GM13977 (cell line): Measurements from ENCODE around the gene OXT.

Source experiments
- DNase-seq: peaks from one replicate; pipeline ENCODE4 v3.0.0; 2012; ENCODE audit warnings: low spot score
- in situ Hi-C: fragments of 300-500 bp; cut with MboI; formaldehyde crosslinking; loops from one replicate; pipeline ENCODE4 v1.12.0; 2022; ENCODE audit warnings: low sequenced_read_pairs, low pct_unique_long_range_greater_than_20kb, mixed read lengths, inconsistent platforms; ENCODE audit not compliant: unreplicated experiment
- TF ChIP-seq, protein P1 (sequence below): IDR thresholded peaks from 2 replicates; pipeline ENCODE4 v1.5.1; 2012; ENCODE audit warnings: mild to moderate bottlenecking, control low read depth; ENCODE audit not compliant: insufficient read depth; ENCODE audit errors: extremely low read depth, missing control alignments

OXT gene

DNA sequence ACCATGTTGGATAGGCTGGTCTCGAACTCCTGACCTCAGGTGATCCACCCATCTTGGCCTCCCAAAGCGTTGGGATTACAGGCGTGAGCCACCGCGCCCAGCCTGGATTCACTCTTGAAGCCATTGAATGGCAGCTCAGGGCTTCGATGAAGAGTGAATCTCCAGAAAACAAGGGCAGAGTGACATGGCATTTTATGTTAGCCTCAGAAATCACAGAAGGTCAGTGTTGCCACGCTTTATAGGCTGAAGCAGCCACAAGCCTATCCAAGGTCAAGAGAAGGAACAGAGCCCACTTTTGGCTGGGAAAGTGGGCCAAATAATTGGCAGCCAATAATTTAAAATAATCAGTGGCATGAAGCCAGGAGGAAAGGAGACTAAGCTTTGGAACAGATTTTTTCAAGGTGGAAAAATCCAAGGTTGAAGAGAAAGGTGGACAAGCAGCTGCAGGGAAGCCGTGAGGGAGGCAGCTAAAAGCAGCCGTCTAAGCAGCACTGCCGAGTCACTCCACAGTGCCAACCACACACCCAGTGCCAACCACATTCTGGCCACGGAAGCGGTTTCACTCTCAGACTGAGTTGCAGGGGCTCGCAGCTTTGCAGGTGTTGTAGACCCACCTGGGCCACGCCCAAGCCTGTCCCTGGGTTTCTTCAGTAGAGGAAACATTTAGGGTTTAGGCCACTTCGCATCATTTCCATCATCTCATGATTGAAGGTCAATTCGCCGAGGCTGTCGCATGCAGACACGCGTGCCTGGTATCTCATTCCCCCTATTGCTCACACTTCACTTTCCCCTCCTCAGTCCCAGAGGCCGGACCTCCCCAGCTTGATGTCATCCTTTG, 30.5 kb downstream of the OXT start:
- no peak for DNase-seq
- in situ Hi-C loops: no loop called here
- TF ChIP-seq, protein P1, sequence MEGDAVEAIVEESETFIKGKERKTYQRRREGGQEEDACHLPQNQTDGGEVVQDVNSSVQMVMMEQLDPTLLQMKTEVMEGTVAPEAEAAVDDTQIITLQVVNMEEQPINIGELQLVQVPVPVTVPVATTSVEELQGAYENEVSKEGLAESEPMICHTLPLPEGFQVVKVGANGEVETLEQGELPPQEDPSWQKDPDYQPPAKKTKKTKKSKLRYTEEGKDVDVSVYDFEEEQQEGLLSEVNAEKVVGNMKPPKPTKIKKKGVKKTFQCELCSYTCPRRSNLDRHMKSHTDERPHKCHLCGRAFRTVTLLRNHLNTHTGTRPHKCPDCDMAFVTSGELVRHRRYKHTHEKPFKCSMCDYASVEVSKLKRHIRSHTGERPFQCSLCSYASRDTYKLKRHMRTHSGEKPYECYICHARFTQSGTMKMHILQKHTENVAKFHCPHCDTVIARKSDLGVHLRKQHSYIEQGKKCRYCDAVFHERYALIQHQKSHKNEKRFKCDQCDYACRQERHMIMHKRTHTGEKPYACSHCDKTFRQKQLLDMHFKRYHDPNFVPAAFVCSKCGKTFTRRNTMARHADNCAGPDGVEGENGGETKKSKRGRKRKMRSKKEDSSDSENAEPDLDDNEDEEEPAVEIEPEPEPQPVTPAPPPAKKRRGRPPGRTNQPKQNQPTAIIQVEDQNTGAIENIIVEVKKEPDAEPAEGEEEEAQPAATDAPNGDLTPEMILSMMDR: no peak

DNA sequence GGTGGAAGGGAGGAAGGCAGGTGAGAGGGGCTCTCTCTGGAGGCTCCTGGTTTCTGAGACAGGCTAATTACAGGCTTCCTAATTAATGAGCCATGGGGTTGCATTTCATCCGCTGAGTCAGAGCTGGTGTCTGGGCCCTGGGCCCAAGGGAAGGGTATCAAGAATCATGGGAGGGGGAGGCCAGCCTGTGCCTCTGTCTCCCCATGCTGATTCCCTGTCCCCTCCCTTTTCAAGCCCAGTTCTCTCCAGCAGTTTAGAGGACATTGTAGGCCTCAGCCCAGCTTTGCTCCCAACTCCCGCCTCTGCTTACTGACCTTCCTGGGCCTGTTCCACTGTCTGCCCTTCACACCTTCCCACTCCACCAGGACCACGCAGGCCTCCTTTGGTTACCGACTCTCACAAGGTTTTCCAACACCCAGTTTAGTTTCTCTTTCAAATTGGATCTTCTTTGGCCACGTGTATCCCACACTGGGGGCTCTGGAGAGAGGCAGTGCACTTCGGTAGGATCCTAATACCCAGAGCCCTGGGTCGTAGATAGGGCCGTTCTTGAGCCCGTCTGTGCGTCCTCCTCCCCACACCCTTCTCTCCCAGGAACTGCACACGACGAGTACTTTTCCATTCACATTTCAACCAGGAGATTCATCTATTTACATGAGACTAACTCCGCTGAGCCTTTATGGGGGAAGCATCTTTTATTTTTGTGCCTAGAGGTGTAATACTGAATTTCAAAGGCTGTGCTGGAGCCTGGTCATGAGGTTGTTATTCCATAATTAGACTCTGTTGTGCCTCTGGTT, 31.4 kb downstream of the OXT start:
- in situ Hi-C loops: no loop called here
- DNase-seq: no peak
- TF ChIP-seq, protein P1: no peak

DNA sequence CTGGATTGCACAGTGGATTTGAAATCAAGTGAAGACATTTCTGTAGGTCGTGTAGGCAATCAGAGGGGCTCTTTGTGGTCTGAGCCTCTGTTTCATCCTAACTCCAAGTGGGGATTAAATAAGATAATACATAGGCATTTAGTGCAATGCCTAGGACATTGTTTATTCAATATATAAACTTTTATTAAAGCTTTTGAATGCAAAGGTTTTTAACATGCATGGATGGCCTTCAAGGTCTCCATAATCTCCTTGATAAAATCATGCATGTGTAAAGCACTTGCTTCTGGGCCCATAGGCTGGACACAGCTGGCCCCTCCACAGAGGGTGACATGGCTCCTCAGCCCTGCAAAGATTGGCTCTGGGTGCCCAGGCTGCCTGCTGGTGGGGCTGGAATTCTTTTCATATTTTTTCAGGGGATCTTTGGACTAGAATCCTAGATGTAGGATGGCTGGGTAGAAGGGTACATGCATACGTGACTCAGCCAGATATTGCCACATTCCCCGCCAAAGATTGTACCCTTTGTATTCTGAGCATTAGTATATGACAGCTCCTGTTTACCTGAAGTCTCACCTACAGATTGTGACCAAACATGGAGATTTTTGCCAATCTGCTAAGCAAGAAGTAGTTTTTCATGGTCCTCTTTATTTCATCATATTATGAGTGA, 32.1 kb downstream of the OXT start:
- no peak for DNase-seq
- TF ChIP-seq, protein P1: no peak
- in situ Hi-C loops: no loop called here

DNA sequence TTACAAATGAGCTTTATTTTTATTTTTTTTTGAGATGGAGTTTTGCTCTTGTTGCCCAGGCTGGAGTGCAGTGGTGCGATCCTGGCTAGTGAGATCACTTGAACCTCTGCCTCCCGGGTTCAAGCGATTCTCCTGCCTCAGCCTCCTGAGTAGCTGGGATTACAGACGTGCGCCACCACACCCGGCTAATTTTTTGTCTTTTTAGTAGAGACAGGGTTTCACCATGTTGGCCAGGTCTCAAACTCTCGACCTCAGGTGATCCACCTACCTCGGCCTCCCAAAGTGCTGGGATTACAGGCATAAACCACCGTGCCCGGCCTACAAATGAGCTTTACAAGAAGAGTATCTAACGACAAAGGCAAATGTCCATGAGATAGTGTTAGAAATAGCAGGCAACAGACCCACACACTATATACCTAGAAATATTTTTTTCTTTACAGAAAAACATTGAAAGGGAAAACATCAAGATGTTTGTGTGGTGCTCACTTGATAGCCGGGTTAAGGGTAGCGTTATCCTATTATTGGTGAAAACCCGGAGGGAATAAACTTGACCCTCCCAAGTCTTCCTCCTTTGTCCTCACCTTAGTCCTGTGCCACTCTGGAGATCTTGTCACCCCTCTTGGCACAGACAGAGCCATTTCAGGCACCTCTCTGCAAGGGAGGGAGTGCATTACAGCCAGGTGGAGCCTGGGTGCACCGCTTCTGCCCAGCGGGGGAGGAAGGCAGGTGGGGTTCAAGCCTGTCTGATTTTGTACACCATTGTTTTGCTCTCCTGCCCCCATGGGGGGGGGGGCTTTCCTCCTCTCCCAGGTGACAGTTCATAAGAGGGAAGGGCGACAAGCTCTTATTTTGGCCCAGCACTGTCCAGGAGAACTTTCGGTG, 34.1 kb downstream of the OXT start:
- DNase-seq: no peak
- TF ChIP-seq, protein P1: no peak
- in situ Hi-C loops: no loop called here

DNA sequence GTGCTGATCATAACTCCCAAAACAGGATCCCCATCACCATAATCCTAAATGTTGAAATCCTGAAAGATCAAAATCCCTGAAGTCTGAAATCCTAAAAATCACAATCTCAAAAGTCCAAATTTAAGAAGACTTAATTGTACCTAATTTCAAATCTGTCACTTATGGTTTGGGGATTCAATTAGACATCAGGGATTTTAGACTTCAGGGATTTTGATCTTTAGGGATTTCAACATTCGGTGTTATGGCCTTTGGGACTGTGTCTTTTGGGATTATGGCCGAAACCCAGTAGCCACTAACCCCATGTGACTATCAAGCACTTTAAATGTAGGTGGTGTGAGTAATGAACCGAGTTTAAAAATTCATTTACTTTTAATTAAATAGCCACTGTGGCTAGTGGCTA, 34.8 kb downstream of the OXT start:
- in situ Hi-C loops: no loop called here
- DNase-seq: no peak
- TF ChIP-seq, protein P1: no peak
